ENCODE data around the gene ZNF79.

ZNF79 gene

GRCh38 chr9:127423934-127424675 is at the start of gene ZNF79:
TSS of gene ZNF79 (plus strand) at chr9:127424382. CDS start at chr9:127424788, 406 bp downstream.
- peak; percentile 91 for DNase-seq

- DNase-seq: no peak
These were observed 43.7 kb upstream of the ZNF79 start for GRCh38 chr9:127380479-127380878.

GRCh38 chr9:127382541-127382940 is 41.6 kb upstream of the ZNF79 start:
- DNase-seq: no peak

GRCh38 chr9:127384016-127384730 is 40.0 kb upstream of the ZNF79 start:
- DNase-seq: no peak

- no peak for DNase-seq
These were observed 39.3 kb upstream of the ZNF79 start for GRCh38 chr9:127384901-127385300.

GRCh38 chr9:127386249-127386648 is 37.9 kb upstream of the ZNF79 start:
- DNase-seq: no peak

- no peak for DNase-seq
These were observed 37.2 kb upstream of the ZNF79 start for GRCh38 chr9:127386981-127387380.

- DNase-seq: peak; percentile 78
These were observed 35.9 kb upstream of the ZNF79 start for GRCh38 chr9:127388037-127388855.

- no peak for DNase-seq
These were observed 35.3 kb upstream of the ZNF79 start for GRCh38 chr9:127388856-127389238.

- no peak for DNase-seq
These were observed 34.6 kb upstream of the ZNF79 start for GRCh38 chr9:127389381-127390247.

- no peak for DNase-seq
These were observed 34.0 kb upstream of the ZNF79 start for GRCh38 chr9:127390248-127390545.

GRCh38 chr9:127390563-127390962 is 33.6 kb upstream of the ZNF79 start:
- no peak for DNase-seq

- no peak for DNase-seq
These were observed 32.0 kb upstream of the ZNF79 start for GRCh38 chr9:127392166-127392565.

GRCh38 chr9:127392976-127393375 is 31.2 kb upstream of the ZNF79 start:
- DNase-seq: no peak

- no peak for DNase-seq
These were observed 30.5 kb upstream of the ZNF79 start for GRCh38 chr9:127393645-127394044.

GRCh38 chr9:127395497-127396252 is 28.5 kb upstream of the ZNF79 start:
- DNase-seq: no peak

GRCh38 chr9:127396253-127396807 is 27.9 kb upstream of the ZNF79 start:
- DNase-seq: no peak

GRCh38 chr9:127396808-127397645 is 27.2 kb upstream of the ZNF79 start, which contains the start of gene SLC2A8:
TSS of gene SLC2A8 (plus strand) at chr9:127397169. CDS start at chr9:127397231, 62 bp downstream.
- DNase-seq: peak; percentile 87

GRCh38 chr9:127397646-127398274 is 26.4 kb upstream of the ZNF79 start:
- peak; percentile 60 for DNase-seq

- no peak for DNase-seq
These were observed 25.9 kb upstream of the ZNF79 start for GRCh38 chr9:127398275-127398647.

All from activated T-cell treated with anti-CD3 and anti-CD28 coated beads, Interleukin-2, amount 50 U/mL, for 1 hour (primary cell).